Activated CD8-positive, alpha-beta T cell treated with anti-CD3 and anti-CD28 coated beads, Interleukin-2, amount 10 ng/mL, durations not matched to agents 7 days and 5 days (primary cell): ENCODE data around the gene UST. TPM values are rescaled to one million over a fixed set of nuclear protein-coding genes. Genes with fewer than 3 reads are reported as not detected.
A peak's percentile ranks its signal among the peaks of the same experiment; 100 is the strongest.
"Not testable (repeated sequence)": the region's sequence is repeated elsewhere in the genome, so short reads cannot be mapped to it uniquely, and the experiment has no call there.

Experiments
- ATAC-seq: fragments of 150-1000 bp; cut with Tn5 transposase; one replicate; pipeline ENCODE4 v1.10.0; 2021; ENCODE audit warnings: moderate library complexity
- CTCF ChIA-PET: fragments of 350-600 bp; sonication (Branson Sonifier 250); formaldehyde crosslinking; loops from one replicate; lab custom pipeline; 2021; ENCODE audit warnings: antibody characterized with exemption; lab: Charles Lee
- POLR2A ChIA-PET: fragments of 350-600 bp; sonication (Branson Sonifier 250); formaldehyde crosslinking; loops from one replicate; lab custom pipeline; 2021; ENCODE audit warnings: antibody characterized with exemption; lab: Charles Lee
- DNase-seq: peaks from one replicate; pipeline ENCODE4 v3.0.0-alpha.2; 2020
- H3K27ac Mint-ChIP-seq: one replicate; pipeline ENCODE4 v1.8.0; 2021; ENCODE audit warnings: mild to moderate bottlenecking, mixed read lengths
- H3K27me3 Mint-ChIP-seq: one replicate; pipeline ENCODE4 v1.8.0; 2021; ENCODE audit warnings: low read depth, mixed read lengths
- H3K36me3 Mint-ChIP-seq: one replicate; pipeline ENCODE4 v1.8.0; 2021; ENCODE audit warnings: low read depth, mixed read lengths
- H3K4me1 Mint-ChIP-seq: one replicate; pipeline ENCODE4 v1.8.0; 2021; ENCODE audit warnings: low read depth, mixed read lengths
- H3K4me3 Mint-ChIP-seq: one replicate; pipeline ENCODE4 v1.8.0; 2021; ENCODE audit warnings: mild to moderate bottlenecking, mixed read lengths
- H3K9me3 Mint-ChIP-seq: one replicate; pipeline ENCODE4 v1.8.0; 2022; ENCODE audit warnings: mixed read lengths; ENCODE audit not compliant: insufficient read depth
- total RNA-seq, 2 experiments: library from RNA; stranded (reverse); gene quantifications; one replicate each; pipeline ENCODE4 v1.2.3, GENCODE V29; 2021

Gene UST
- total RNA-seq, 2 experiments from 2014 or later: 0.16 to 0.42 TPM

DNA sequence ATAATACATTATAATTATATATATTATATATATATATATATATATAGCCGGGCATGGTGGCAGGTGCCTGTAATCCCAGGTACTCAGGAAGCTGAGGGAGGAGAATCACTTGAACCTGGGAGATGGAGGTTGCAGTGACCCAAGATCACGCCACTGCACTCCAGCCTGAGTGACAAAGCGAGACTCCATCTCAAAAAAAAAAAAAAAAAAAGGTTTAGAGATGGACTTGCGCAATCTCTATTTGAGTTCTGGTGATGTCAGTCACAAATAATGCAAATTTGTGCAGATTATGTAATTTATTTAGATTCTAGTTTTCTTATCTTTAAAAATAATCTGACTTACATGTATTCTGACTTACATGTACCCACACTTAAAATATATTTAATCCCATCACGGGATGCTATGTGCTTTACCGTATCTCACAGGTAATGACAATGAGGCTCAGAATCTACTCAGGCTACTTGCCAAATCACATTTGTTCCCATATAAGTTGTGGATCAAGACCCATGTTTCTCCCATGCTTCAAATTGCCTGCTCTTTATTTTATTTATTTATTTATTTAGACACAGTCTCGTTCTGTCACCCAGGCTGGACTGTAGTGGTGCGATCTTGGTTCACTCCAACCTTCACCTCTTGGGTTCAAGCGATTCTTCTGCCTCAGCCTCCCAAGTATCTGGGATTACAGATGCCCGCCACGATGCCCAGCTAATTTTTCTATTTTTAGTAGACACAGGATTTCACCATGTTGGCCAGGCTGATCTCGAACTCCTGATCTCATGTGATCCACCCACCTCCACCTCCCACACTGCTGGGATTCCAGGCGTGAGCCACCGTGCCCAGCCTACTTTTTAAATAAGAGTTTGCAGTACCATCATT lies 7.6 kb upstream of the UST start:
- ChIA-PET POLR2A (no interaction called here), CTCF (no interaction called here)
- DNase-seq (no peak), ATAC-seq (peak; percentile 29)
- Mint-ChIP-seq H3K27ac (no peak overlapping the region), H3K4me3 (no peak overlapping the region), H3K27me3 (peaks cover 27% of the 10 kb centered on the region), H3K9me3 (no peaks in the 10 kb centered on the region), H3K4me1 (no peaks in the 10 kb centered on the region), H3K36me3 (no peaks in the 10 kb centered on the region)

DNA sequence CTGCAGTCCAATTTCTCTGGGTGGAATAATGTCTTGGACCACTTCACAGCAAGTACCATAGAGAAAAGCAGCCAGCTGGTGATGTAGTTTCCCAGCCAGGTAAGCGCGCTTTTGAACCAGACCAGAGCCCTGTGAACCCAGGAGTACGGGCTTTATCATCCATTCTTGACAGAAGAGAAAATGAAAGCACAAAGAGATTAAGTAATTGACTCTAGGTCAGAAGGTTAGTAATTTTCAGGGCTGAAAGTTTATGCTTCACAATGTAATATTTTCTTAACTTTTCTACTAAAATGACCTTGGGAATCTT lies 7.1 kb upstream of the UST start:
- H3K36me3 Mint-ChIP-seq: no peaks in the 10 kb centered on the region

DNA sequence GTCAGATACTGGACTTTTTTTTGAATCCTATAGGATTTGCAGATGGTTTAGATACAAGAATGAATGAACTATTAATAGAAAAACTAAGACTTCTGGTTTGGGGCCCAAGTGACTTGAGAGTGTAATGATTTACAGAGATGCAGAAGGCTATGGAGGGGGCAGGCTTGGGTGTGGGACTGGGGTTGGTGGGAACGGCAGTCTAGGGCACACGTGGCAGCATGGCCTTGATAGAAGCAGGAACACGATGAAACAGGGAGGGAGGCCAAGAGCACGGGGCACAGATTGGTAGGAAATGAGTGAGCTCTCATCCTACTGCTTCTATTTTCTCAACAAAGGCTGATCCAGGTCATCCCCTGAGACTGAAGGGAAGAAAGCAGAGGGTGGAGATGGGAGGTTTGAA lies 3.4 kb upstream of the UST start:
- ATAC-seq: no peak
- H3K9me3 Mint-ChIP-seq: no peaks in the 10 kb centered on the region
- H3K27ac Mint-ChIP-seq: no peak overlapping the region
- no peaks in the 10 kb centered on the region for H3K36me3 Mint-ChIP-seq
- peaks cover 13% of the 10 kb centered on the region for H3K4me1 Mint-ChIP-seq
- H3K27me3 Mint-ChIP-seq: peaks cover 48% of the 10 kb centered on the region
- POLR2A ChIA-PET: interaction anchor here (0.6 kb wide), 1 partner anchor 9 kb away, joined by 3 read pairs; no protein-coding TSS in a partner anchor
- no peak overlapping the region for H3K4me3 Mint-ChIP-seq
- CTCF ChIA-PET: no interaction called here
- DNase-seq: no peak

More for the DNA sequence above, 7.1 kb upstream of the UST start:
- H3K27me3 Mint-ChIP-seq: peaks cover 31% of the 10 kb centered on the region
- DNase-seq (no peak), ATAC-seq (peak; percentile 46)
- H3K4me1 Mint-ChIP-seq: no peaks in the 10 kb centered on the region
- H3K27ac Mint-ChIP-seq: no peak overlapping the region
- ChIA-PET CTCF (no interaction called here), POLR2A (no interaction called here)
- H3K9me3 Mint-ChIP-seq: no peaks in the 10 kb centered on the region
- no peak overlapping the region for H3K4me3 Mint-ChIP-seq

DNA sequence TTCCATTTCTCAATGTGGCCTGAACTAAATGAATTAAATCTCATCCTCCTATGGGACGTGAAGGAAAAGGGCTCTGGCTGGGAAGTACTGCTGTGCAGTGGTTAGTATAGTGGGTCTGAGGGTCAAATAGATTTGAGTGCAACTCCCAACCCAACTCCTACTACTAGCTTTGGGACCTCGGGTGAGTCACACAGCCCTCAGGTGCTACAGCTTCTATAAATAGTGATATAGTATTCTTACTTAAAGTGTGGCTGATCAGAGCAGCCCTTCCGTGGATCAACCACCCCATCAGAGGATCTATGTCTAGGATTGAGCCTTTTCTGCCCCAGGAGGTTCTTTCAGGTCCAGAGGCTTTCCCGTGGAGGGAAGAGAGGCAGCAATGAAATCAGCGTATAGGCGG lies 904 bp upstream of the UST start:
- no peaks in the 10 kb centered on the region for H3K36me3 Mint-ChIP-seq
- H3K27ac Mint-ChIP-seq: no peak overlapping the region
- no peaks in the 10 kb centered on the region for H3K9me3 Mint-ChIP-seq
- peaks cover 19% of the 10 kb centered on the region for H3K4me1 Mint-ChIP-seq
- peak overlapping the region; percentile 88 for H3K4me3 Mint-ChIP-seq
- DNase-seq: no peak
- ChIA-PET CTCF (interaction anchor here (0.8 to 3.1 kb wide), 4 partner anchors 12 to 196 kb away, joined by 3 to 14 read pairs (median 4); no protein-coding TSS in a partner anchor), POLR2A (no interaction called here)
- ATAC-seq: no peak
- H3K27me3 Mint-ChIP-seq: peaks cover 70% of the 10 kb centered on the region

DNA sequence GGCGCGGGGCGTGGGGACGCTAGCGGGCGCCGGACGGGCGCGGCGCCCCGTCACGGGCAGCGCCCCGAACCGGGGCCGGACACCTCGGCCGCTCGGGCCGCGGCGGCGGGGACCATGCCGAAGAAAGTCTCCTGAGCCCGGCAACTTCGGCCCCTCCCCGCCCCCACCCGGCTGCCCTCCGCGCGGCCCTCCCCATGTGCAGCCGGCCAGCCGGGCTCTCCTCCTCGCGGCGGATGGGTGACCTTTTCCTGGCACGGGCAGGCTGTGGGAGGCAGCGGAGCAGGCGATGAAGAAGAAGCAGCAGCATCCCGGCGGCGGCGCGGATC lies 278 bp downstream of the UST start:
- Mint-ChIP-seq H3K9me3 (no peaks in the 10 kb centered on the region), H3K4me3 (peak overlapping the region; percentile 60), H3K4me1 (peaks cover 19% of the 10 kb centered on the region), H3K27me3 (peaks cover 69% of the 10 kb centered on the region), H3K27ac (no peak overlapping the region), H3K36me3 (no peaks in the 10 kb centered on the region)
- no peak for DNase-seq
- ChIA-PET CTCF (interaction anchor here (3.1 kb wide), 1 partner anchor 11 kb away, joined by 14 read pairs; no protein-coding TSS in a partner anchor), POLR2A (interaction anchor here (0.7 kb wide), 1 partner anchor 14 kb away, joined by 3 read pairs; no protein-coding TSS in a partner anchor)
- peak; percentile 25 for ATAC-seq

DNA sequence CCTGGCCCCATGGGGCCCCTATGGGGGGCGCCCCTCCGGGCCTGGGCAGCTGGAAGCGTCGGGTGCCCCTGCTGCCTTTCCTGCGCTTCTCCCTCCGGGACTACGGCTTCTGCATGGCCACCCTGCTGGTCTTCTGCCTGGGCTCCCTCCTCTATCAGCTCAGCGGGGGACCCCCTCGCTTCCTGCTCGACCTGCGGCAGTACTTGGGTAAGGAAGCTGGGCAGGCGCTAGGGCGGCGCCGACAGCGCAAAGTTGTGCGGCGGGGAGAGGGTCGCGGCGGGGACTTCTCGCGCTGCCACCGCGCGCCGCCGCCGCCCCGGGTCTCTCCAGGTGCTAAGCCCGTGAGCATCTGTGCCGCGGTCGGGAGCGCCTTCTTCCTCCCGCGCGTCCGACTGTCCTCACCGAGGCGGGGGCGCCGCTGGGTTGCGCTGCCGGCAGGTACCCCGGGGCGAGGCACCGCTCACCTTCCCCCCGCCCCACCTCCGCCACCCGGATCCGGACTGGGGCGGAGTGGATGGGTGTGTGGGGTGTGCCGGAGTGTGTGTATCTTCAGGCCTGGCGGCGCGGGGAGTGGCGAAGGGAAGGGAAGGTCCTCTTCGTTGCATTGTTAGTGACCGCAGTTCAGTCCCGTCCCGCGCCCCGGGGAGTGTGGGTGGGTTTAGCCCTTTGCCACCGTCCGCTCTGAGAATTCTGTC lies 788 bp downstream of the UST start:
- ATAC-seq: peak; percentile 61
- Mint-ChIP-seq H3K27ac (no peak overlapping the region), H3K4me1 (peaks cover 19% of the 10 kb centered on the region), H3K9me3 (no peaks in the 10 kb centered on the region), H3K27me3 (peaks cover 67% of the 10 kb centered on the region), H3K36me3 (no peaks in the 10 kb centered on the region), H3K4me3 (peak overlapping the region; percentile 60)
- peak; percentile 43 for DNase-seq
- POLR2A ChIA-PET: interaction anchor here (0.7 kb wide), 1 partner anchor 13 kb away, joined by 3 read pairs; no protein-coding TSS in a partner anchor
- CTCF ChIA-PET: interaction anchor here (0.7 to 3.1 kb wide), 2 partner anchors 11 to 490 kb away, joined by 3 to 14 read pairs; no protein-coding TSS in a partner anchor

DNA sequence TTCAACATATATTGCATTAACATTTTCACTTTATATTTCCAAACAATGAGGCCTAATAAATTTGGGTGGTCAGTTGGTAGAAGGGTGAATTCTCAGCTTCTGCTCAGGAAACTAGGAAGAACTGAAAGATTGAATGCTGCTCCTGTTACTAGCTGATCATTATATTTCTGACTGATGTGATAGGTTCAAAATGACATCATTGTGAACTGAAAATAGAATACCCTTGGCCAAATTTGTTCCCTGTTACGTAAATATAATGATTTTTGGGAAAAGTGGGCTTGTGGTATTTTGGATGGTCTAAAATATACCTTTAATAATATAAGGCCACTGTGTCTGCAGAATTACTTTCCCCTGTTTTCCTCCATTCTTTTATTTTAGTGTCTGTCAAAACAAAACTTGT lies 2.8 kb downstream of the UST start:
- Mint-ChIP-seq H3K9me3 (no peaks in the 10 kb centered on the region), H3K4me1 (peaks cover 19% of the 10 kb centered on the region), H3K36me3 (no peaks in the 10 kb centered on the region), H3K27ac (no peak overlapping the region), H3K4me3 (no peak overlapping the region), H3K27me3 (peaks cover 58% of the 10 kb centered on the region)
- CTCF ChIA-PET: no interaction called here
- ATAC-seq (no peak), DNase-seq (no peak)
- POLR2A ChIA-PET: interaction anchor here (0.7 kb wide), 1 partner anchor 763 kb away, joined by 3 read pairs; no protein-coding TSS in a partner anchor

DNA sequence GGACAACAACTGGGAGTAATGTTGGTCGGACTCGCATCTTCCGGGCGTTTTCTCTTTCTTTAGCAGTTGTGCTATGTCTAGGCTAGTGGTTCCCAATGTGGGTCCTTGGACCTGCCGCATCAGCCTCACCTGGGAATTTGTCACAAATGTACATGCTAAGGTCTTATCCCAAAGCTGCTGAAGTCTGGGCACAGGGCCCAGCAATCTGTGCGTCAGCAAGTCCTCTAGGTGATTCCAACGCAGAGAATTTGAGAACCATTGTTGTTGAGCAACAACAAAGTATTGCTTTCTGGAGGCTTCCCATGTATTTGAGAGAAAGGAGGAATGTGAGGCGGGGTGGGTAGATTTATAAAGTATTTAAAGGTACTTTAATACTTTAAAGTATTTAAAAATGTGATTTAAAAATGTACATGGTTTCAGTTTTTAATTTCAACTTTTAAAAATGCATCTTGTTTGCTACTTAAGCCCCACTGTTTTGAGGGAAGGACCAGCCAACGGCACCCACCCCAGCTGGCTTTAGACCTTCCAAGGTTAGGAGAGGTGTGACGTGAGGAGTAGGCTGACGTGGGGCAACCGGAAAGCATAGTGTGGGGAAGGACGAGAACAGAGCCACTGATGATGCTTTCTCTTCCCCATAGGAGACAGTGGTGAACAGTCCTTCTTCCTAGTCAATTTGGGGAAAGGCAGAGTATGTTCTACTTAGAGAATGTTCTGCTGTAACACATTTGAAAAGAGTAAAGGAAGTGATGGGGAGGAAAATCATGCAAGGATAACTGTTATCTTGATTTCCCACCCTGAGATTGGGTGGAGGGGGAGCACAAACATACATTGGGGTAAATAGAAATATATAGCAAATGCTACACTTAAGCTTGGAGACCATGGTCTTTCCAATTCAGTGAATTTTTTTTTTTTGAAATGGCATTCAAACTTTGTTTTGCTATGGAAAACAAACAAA lies 4.3 kb downstream of the UST start:
- Mint-ChIP-seq H3K9me3 (no peaks in the 10 kb centered on the region), H3K4me3 (no peak overlapping the region)
- CTCF ChIA-PET: interaction anchor here (0.7 to 1.3 kb wide), 2 partner anchors 25 to 197 kb away, joined by 3 read pairs; no protein-coding TSS in a partner anchor

DNA sequence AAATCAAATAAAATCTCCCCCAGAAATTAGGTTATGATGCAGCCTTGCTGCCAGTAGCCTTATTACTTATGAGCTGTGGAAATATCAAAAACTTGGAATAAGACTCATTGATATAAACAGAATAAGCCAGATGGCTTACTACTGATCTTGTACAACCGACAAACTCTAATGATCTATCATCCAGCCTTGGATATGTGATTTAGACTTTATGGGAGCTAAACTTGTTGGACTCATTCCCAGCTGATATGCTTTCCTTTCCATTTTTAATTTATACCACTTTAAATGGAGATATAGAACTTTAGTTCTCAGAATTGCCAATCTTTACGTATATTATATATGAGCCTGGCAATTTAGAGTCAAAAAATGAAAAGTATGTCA lies 5.0 kb downstream of the UST start:
- no peak overlapping the region for H3K27ac Mint-ChIP-seq
- DNase-seq (no peak), ATAC-seq (no peak)
- H3K27me3 Mint-ChIP-seq: peaks cover 49% of the 10 kb centered on the region
- no peaks in the 10 kb centered on the region for H3K9me3 Mint-ChIP-seq
- H3K4me1 Mint-ChIP-seq: peaks cover 10% of the 10 kb centered on the region
- ChIA-PET CTCF (interaction anchor here (0.7 to 1.3 kb wide), 2 partner anchors 24 to 197 kb away, joined by 3 read pairs; no protein-coding TSS in a partner anchor), POLR2A (no interaction called here)
- no peak overlapping the region for H3K4me3 Mint-ChIP-seq
- H3K36me3 Mint-ChIP-seq: no peaks in the 10 kb centered on the region

More for the DNA sequence above, 4.3 kb downstream of the UST start:
- no peak for DNase-seq
- H3K27ac Mint-ChIP-seq: no peak overlapping the region
- POLR2A ChIA-PET: no interaction called here
- peaks cover 50% of the 10 kb centered on the region for H3K27me3 Mint-ChIP-seq
- peaks cover 15% of the 10 kb centered on the region for H3K4me1 Mint-ChIP-seq
- no peaks in the 10 kb centered on the region for H3K36me3 Mint-ChIP-seq
- no peak for ATAC-seq

DNA sequence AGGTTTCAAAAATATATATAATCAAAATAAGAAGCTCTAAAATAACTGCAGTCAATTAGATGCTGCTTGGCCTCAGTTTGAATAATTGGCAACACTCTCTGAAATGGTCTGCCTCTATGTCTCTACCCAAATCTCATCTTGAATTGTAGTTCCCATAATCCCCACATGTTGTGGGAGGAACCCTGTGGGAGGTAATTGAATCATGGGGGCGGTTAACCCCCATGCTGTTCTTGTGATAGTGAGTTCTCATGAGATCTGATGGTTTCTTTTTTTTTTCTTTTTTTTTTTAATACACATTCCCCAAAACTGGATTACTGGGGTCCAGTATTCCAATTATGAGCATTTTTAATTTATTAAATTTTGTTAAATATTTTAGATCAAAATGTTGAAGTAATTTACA lies 8.5 kb downstream of the UST start:
- H3K4me3 Mint-ChIP-seq, CTCF ChIA-PET, DNase-seq, H3K36me3 Mint-ChIP-seq, POLR2A ChIA-PET, H3K9me3 Mint-ChIP-seq, ATAC-seq, H3K27ac Mint-ChIP-seq: not testable (repeated sequence)
- Mint-ChIP-seq H3K27me3 (peaks cover 37% of the 10 kb centered on the region), H3K4me1 (peaks cover 19% of the 10 kb centered on the region)

DNA sequence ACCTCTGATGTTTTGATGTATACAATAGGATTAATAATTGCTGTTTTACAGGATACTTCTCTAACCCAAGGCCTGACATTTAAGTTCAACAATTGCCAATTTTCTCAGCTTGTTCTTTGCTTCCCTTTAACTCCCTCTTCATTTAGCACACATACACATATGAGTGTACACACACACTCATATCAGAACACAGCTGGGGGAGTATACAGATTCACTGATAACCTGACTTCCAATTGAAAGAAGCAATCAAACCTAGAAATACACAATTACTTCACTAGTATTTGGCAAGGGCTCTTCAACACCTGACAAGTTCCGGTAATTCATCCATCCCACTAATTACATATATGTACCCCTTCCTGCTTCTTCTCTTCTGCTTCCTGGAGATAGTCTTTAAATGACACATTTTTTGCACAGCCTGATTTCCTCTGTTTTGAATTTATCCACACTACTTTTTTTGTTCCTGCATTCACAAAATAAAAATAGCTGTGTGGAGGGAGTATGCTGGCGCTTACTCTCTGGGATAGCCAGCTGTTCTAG lies 11.2 kb downstream of the UST start:
- no peak for ATAC-seq
- POLR2A ChIA-PET: no interaction called here

More for the DNA sequence above, 11.2 kb downstream of the UST start:
- Mint-ChIP-seq H3K36me3 (no peaks in the 10 kb centered on the region), H3K27ac (no peak overlapping the region), H3K4me1 (peaks cover 40% of the 10 kb centered on the region), H3K9me3 (no peaks in the 10 kb centered on the region), H3K4me3 (no peak overlapping the region), H3K27me3 (peaks cover 23% of the 10 kb centered on the region)
- CTCF ChIA-PET: interaction anchor here (0.9 to 1.9 kb wide), 3 partner anchors 11 to 23 kb away, joined by 3 to 14 read pairs (median 4); partner anchors contain the start of gene UST
- no peak for DNase-seq
